ENCODE measurements around the gene PDE11A.
"Not testable (repeated sequence)": the region's sequence is repeated elsewhere in the genome, so short reads cannot be mapped to it uniquely, and the experiment has no call there.

PDE11A gene

DNA sequence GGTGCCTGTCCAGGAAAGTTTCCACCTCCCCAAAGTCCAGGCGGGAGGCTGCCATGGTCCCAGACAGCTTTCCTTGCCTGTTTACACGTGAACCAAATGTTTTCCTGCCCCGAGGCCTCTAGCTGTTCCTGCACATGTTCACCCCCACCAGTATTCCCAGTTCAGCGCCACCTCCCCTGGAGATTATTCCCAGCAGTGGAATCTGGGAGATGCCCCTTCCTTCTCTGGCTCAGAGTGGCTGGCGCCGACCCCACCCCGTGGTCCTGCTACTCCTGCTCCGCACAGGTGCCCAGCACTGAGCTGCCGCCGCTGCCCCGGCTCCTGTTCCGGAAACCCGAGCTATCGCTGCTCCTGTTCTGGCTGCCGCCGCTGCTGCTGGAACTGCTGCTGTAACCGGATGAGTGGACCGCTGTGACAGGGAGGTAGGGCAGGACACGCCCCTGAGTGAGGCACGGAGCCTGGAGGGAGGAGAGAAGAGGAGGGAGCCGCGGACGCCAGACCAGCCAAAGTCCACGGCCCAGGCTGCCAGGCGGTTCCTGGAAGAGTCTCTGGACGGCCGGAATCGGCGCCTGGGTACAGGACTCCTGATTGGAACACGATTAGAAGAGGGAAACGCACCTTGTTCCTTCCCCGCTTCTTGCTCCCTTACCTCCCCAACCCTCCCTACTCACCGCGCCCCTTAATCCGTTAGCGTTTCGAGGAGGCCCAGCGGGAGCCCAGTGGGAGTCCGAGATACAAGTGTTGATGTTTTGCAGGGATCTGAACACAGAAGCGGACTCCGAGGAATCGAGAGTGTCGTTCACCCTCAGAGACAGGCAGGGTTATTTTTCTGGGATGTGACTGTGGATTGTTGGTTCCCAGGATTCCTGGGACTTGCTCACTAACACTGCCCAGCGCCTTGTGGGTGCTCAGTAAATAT lies at the start of gene PDE11A:
TSS of gene PDE11A (minus strand) at position 395 of the 919 bp plus-strand sequence. CDS start at position 55, 340 bp downstream.
- DNase-seq: peak; percentile 24 to 64

DNA sequence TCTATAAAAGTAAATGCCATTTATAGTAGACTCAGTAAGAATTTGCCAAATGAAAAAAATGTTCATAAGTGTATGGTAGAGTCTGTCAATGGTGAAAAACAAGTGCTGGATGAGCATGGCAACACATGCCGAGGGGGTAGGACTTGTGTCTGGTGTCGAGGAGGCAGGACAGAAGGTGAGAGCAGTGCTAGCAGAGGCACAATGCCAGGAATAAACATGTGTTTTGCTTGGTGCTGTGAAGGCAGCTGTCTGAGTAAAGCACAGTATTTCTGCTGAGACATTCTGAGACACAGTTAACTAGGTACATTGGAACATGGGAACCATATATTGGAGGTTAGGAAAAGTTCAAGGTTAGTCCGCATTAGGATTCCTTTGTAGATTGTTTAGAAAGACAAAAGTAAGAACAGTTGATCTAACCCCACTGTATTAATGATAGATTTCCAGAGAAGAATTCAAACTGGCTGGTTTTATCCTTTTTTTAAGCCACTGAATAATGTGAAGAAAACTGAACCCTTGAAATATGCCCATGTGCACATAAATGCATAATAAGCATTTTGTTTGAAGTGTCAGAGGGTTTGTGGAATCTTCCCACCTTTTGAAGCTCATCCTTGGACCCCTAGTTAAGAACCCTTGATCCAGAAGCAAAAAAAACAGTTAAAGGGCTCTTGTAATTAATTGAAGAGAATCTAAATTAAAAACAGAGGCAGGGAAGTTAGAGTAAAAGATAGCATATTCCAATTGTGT lies 46.8 kb upstream of the PDE11A start:
- no peak for DNase-seq

GRCh38 chr2:178117725-178118124 lies 45.1 kb upstream of the PDE11A start:
- no peak for DNase-seq

- DNase-seq: no peak
Measured at GRCh38 chr2:178115271-178115670, 42.7 kb upstream of the PDE11A start.

- DNase-seq: no peak
Measured at GRCh38 chr2:178114462-178114861, 41.9 kb upstream of the PDE11A start.

GRCh38 chr2:178112202-178113152 lies 39.9 kb upstream of the PDE11A start, which contains the start of gene RBM45:
TSS of gene RBM45 (plus strand) at chr2:178112437. CDS start at chr2:178112547, 110 bp downstream.
- peak; percentile 88 to 90 for DNase-seq

DNA sequence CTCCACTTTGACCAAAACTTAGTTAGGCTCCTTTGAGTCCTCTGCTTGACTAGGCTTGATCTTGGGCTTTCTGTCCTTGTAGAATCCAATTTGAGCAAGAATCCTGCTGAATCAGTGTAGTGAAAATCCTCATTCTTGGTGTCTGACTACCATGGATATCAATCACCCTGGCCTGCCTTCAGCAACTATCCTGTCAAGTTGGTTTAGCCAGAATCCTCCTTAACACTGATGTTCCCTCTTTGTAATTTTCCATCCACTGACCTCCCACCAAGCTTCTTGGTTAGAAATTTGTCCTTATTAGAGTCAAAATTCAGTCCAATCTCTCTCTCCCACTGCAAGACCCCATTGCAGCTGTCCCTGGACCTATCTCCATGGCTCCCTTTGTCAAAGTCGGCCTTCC lies 39.2 kb upstream of the PDE11A start:
- no peak for DNase-seq

GRCh38 chr2:178110681-178111080 lies 38.1 kb upstream of the PDE11A start:
- DNase-seq: no peak

DNA sequence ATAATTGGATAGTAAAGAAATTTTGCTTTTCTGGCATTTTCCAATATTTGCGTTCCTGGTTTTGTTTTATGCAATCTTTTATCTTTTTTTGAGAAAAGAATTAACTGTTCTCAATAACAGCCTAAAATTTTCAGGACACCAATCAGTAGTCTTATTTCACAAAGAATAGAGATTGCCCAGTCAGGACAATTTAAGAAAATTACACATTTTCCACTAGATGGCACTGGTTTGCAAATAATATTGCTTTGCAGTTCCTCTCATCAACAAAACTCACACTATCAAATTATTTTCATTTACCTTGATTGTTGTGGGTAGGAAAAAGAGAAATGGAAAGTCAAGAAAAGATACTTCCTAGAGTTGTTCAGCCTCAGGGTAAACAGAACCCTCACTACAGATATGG lies 37.2 kb upstream of the PDE11A start:
- no peak for DNase-seq

DNA sequence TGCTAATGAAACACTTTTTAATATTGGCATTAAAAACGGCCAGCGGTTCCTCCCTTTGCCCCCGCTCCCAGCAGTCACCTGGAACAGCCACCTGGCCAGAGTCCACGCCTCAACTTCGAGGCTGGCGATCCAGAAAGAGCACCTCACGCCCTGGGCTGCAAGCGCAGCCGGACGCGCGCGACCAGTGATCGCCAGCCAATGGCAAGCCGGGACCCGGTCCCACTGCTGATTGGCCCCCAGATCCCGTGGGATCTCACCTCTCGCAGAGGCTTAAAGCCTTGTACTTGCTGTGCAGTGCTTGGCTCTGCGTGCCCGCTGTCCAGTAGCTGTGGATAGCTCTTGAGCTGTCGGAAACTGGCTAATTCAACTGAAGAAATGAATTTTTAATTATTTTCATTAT lies 35.6 kb upstream of the PDE11A start:
- DNase-seq: no peak

GRCh38 chr2:178106053-178106452 lies 33.5 kb upstream of the PDE11A start:
- DNase-seq: no peak

DNA sequence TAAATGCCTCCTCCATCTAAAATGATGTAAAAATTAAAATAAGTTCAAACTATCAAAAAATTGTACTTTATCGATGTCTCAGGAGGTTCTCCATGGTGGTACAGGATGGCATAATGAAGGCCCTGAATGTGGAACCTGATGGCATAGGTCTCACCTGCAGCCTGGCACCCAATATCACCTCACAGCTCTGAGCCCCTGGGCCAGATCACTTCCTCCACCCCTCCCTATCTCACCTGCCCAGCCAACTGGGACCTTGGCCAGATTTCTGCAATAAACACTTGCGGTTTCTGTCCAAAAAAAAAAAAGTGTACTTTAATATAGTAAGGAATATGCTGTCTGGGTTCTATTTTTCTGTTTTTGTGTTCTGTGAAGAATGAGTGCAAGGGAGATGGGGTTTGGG lies 33.0 kb upstream of the PDE11A start:
- no peak for DNase-seq

DNA sequence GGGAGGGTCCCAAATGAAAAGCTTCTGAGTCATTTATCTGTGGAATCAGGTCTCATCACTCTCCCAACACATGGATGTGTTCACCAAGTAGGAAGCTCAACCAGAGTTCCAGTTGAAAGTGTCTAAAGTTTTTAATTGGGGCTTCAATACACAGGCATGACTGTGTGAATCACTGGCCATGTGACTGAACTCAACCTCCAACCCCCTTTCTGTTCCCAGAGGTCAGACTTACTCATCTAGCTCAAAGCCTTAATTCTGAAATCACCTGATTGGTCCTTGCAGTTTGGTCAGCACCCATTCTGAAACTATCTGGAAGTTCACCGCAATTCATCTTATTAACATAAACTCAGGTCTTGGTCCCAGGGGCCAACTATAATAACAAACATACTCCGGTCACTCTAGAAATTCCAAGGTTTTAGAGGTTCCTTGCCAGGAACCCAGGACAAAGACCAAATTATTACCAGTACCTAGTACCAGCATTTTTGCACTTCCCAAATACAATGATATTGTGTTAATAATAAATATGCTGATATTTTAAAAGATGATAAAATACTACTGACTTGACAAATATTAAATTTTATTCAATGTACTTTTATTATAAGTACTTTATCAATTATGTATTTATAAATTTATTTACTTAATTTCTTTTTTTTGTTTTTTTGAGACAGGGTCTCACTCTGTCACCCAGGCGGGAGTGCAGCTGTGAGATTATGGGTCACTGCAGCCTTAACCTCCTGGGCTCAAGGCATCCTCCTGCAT lies 28.9 kb upstream of the PDE11A start:
- DNase-seq: no peak

GRCh38 chr2:178093471-178093870 lies 20.9 kb upstream of the PDE11A start:
- no peak for DNase-seq

GRCh38 chr2:178088774-178089270 lies 16.2 kb upstream of the PDE11A start:
- no peak for DNase-seq

GRCh38 chr2:178084273-178084672 lies 11.7 kb upstream of the PDE11A start:
- DNase-seq: no peak

GRCh38 chr2:178082408-178083045 lies 9.9 kb upstream of the PDE11A start:
- DNase-seq: no peak

- not testable (repeated sequence) for DNase-seq
Measured at GRCh38 chr2:178079279-178079678, 6.7 kb upstream of the PDE11A start.

DNA sequence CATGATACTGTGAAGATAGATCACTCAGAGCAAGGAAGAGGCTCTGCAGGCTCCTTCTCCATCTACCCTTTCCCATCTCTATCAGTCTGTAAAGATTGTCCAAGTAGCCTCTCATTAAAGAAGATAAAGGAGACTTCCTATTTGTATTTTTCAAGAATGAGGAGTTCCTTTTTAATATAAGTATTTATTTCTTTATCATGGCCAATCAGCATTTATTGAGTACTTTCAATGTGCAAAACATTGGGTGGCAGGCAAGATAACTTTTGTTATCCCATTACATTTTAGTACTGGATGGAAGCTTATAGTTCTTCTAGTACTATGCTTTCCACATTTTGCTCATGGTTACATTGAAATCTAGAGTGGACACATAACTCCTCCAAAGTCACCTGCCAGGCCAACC lies 3.6 kb upstream of the PDE11A start:
- no peak for DNase-seq

DNA sequence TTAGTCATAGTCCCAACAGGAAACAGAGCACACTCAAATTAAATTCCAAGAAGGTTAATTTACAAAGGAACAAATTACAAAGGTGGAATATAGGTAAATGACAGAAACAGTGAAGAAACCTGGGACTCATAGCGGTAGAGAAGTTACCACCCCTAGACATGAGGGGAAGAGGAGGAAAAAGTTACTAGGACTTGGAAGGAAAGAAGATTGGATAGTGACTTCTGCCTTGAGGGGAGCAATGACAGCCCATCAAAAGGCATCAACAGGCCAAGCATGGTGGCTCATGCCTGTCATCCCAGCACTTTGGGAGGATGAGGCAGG lies 2.4 kb upstream of the PDE11A start:
- no peak for DNase-seq

All from stimulated activated CD4-positive, alpha-beta T cell treated with anti-CD3 and anti-CD28 coated beads, Interleukin-2, amount 100 ng/mL, for 24 hours (primary cell).